HG03135 (cell line): ENCODE results near the gene GJD4.
A peak's percentile ranks its signal among the peaks of the same experiment; 100 is the strongest.

Experiments used
- ATAC-seq: cut with Tn5 transposase; IDR thresholded peaks from one replicate; pipeline ENCODE4 v1.9.1; 2021; ENCODE audit warnings: mild to moderate bottlenecking, moderate library complexity; ENCODE audit not compliant: unreplicated experiment

The GJD4 gene

GRCh38 chr10:35605191-35605590 lies at the start of gene GJD4:
Gene GJD4 (plus strand): TSS chr10:35605341. CDS start chr10:35605568, 227 bp downstream.
- ATAC-seq, result no peak

- ATAC-seq, result no peak
Observed at GRCh38 chr10:35555962-35556930, 48.9 kb upstream of the GJD4 start.

GRCh38 chr10:35558276-35558675 lies 46.9 kb upstream of the GJD4 start:
- no peak for ATAC-seq

GRCh38 chr10:35559416-35559815 lies 45.7 kb upstream of the GJD4 start:
- ATAC-seq, result no peak

- ATAC-seq, result no peak
Observed at GRCh38 chr10:35561715-35562114, 43.4 kb upstream of the GJD4 start.

- ATAC-seq, result no peak
Observed at GRCh38 chr10:35562427-35562826, 42.7 kb upstream of the GJD4 start.

- ATAC-seq, result no peak
Observed at GRCh38 chr10:35563261-35563891, 41.8 kb upstream of the GJD4 start.

GRCh38 chr10:35564341-35564968 lies 40.7 kb upstream of the GJD4 start:
- peak; percentile 52 for ATAC-seq

- no peak for ATAC-seq
Observed at GRCh38 chr10:35565602-35566081, 39.5 kb upstream of the GJD4 start.

GRCh38 chr10:35567951-35568350 lies 37.2 kb upstream of the GJD4 start:
- no peak for ATAC-seq

- ATAC-seq, result no peak
Observed at GRCh38 chr10:35568483-35569015, 36.6 kb upstream of the GJD4 start.

- ATAC-seq, result no peak
Observed at GRCh38 chr10:35569111-35569707, 35.9 kb upstream of the GJD4 start.

GRCh38 chr10:35569836-35570235 lies 35.3 kb upstream of the GJD4 start:
- ATAC-seq, result no peak

- no peak for ATAC-seq
Observed at GRCh38 chr10:35570397-35570796, 34.7 kb upstream of the GJD4 start.

GRCh38 chr10:35572583-35572982 lies 32.6 kb upstream of the GJD4 start:
- ATAC-seq, result no peak

GRCh38 chr10:35573796-35574195 lies 31.3 kb upstream of the GJD4 start:
- no peak for ATAC-seq

GRCh38 chr10:35574924-35575352 lies 30.2 kb upstream of the GJD4 start:
- no peak for ATAC-seq

- ATAC-seq, result no peak
Observed at GRCh38 chr10:35575640-35576039, 29.5 kb upstream of the GJD4 start.

- ATAC-seq, result no peak
Observed at GRCh38 chr10:35576730-35577129, 28.4 kb upstream of the GJD4 start.

- ATAC-seq, result no peak
Observed at GRCh38 chr10:35577926-35578617, 27.1 kb upstream of the GJD4 start.
